Germinal center (tissue), 1 donor: ENCODE data around the gene ZNF783.
A peak's percentile ranks its signal among the peaks of the same experiment; 100 is the strongest.
"Not testable (repeated sequence)": the region's sequence is repeated elsewhere in the genome, so short reads cannot be mapped to it uniquely, and the experiment has no call there.

Source experiments
- DNase-seq: peaks from one replicate; pipeline ENCODE4 v3.0.0; 2012; ENCODE audit warnings: mixed read lengths, low spot score

Gene ZNF783

GRCh38 chr7:149240637-149241036 lies 21.4 kb upstream of the ZNF783 start:
- no peak for DNase-seq

GRCh38 chr7:149241696-149242095 lies 20.3 kb upstream of the ZNF783 start:
- DNase-seq, result no peak

GRCh38 chr7:149245244-149245643 lies 16.8 kb upstream of the ZNF783 start:
- DNase-seq, result no peak

- no peak for DNase-seq
Observed at GRCh38 chr7:149245744-149246143, 16.3 kb upstream of the ZNF783 start.

GRCh38 chr7:149248777-149249176 lies 13.2 kb upstream of the ZNF783 start:
- DNase-seq, result peak; percentile 30

GRCh38 chr7:149250151-149250550 lies 11.8 kb upstream of the ZNF783 start:
- DNase-seq, result not testable (repeated sequence)

- DNase-seq, result not testable (repeated sequence)
Observed at GRCh38 chr7:149251518-149251917, 10.5 kb upstream of the ZNF783 start.

GRCh38 chr7:149252378-149252777 lies 9.6 kb upstream of the ZNF783 start:
- no peak for DNase-seq

- DNase-seq, result no peak
Observed at GRCh38 chr7:149253665-149254064, 8.3 kb upstream of the ZNF783 start.

GRCh38 chr7:149254181-149254858 lies 7.7 kb upstream of the ZNF783 start:
- no peak for DNase-seq

- DNase-seq, result no peak
Observed at GRCh38 chr7:149255174-149255573, 6.8 kb upstream of the ZNF783 start.

GRCh38 chr7:149256568-149256967 lies 5.4 kb upstream of the ZNF783 start:
- DNase-seq, result no peak

- no peak for DNase-seq
Observed at GRCh38 chr7:149257146-149257545, 4.8 kb upstream of the ZNF783 start.

GRCh38 chr7:149261316-149261828 lies 624 bp upstream of the ZNF783 start:
- no peak for DNase-seq

GRCh38 chr7:149266451-149266850 lies 4.5 kb downstream of the ZNF783 start:
- no peak for DNase-seq

- no peak for DNase-seq
Observed at GRCh38 chr7:149267733-149268132, 5.7 kb downstream of the ZNF783 start.

GRCh38 chr7:149274424-149274823 lies 12.4 kb downstream of the ZNF783 start:
- DNase-seq, result not testable (repeated sequence)

- no peak for DNase-seq
Observed at GRCh38 chr7:149277871-149278270, 15.9 kb downstream of the ZNF783 start.

- DNase-seq, result no peak
Observed at GRCh38 chr7:149278396-149278795, 16.4 kb downstream of the ZNF783 start.

GRCh38 chr7:149279111-149279743 lies 17.2 kb downstream of the ZNF783 start:
- no peak for DNase-seq

- no peak for DNase-seq
Observed at GRCh38 chr7:149280151-149280550, 18.2 kb downstream of the ZNF783 start.

- no peak for DNase-seq
Observed at GRCh38 chr7:149280661-149281507, 18.9 kb downstream of the ZNF783 start.
